K562 (cell line): ENCODE results near the gene KRTAP10-12. TPM values are rescaled to one million over a fixed set of nuclear protein-coding genes. Genes with fewer than 3 reads are reported as not detected.

Experiments used
- ATAC-seq: fragments of 200-7000 bp; cut with Tn5 transposase; 3 replicates; pipeline ENCODE4 v1.9.1; 2020; ENCODE audit warnings: moderate library complexity
- BruUV-seq: library from RNA; stranded (reverse); fragments of 400-500 nt; replicated peaks from 2 replicates; lab custom pipeline; 2021; lab: Mats Ljungman, UMichigan
- CTCF ChIA-PET: fragments of 300-600 bp; formaldehyde crosslinking; extraction: SDS; loops from one replicate; lab custom pipeline; 2021; ENCODE audit warnings: low intra/inter-chr PET ratio; lab: Yijun Ruan, JAX
- POLR2A ChIA-PET: fragments of 300-600, 350-650 bp; sonication (Branson Sonifier 250); formaldehyde crosslinking; extraction: SDS; loops from one replicate; lab custom pipeline; 2021; ENCODE audit warnings: antibody characterized with exemption, inconsistent platforms; lab: Yijun Ruan, JAX
- DNase-seq, 4 experiments: peaks; one replicate each; pipeline versions ENCODE4 v3.0.0 to v3.0.0-alpha.2; 2011 to 2018; ENCODE audit warnings: low spot score in 3 of 4, mixed read lengths in 3 of 4; ENCODE audit errors: extremely low read depth in 1 of 4
- FAIRE-seq: peaks from 2 replicates; lab custom pipeline; 2011; peaks lifted over from hg19 to GRCh38; lab: Jason Lieb, UNC
- H2AFZ ChIP-seq: 2 replicates; pipeline ENCODE4 v1.6.0; 2011; ENCODE audit warnings: low read depth, low read length, control low read depth, inconsistent platforms
- H3K27ac ChIP-seq: fragments of 200-600 bp; 3 replicates; pipeline ENCODE4 v1.8.0; 2011; ENCODE audit warnings: low read depth, mild to moderate bottlenecking, control low read depth, inconsistent platforms, low read length, moderate library complexity, mixed read lengths; ENCODE audit errors: extremely low read depth
- H3K27me3 ChIP-seq, 2 experiments: fragments of 300-600 bp in 1 of 2; 2 replicates in 1 of 2; 3 replicates in 1 of 2; pipeline versions ENCODE4 v1.6.0 to v1.8.0; 2011; ENCODE audit warnings: inconsistent platforms in 2 of 2, low read length in 2 of 2, mild to moderate bottlenecking in 1 of 2, mixed read lengths in 1 of 2, moderate library complexity in 1 of 2; ENCODE audit not compliant: control insufficient read depth in 2 of 2, insufficient read depth in 2 of 2
- H3K36me3 ChIP-seq: fragments of 300-600 bp; 3 replicates; pipeline ENCODE4 v1.8.0; 2011; ENCODE audit warnings: mild to moderate bottlenecking, low read length, inconsistent platforms; ENCODE audit not compliant: control insufficient read depth, insufficient read depth
- H3K4me1 ChIP-seq, 2 experiments: fragments of 200-600 bp in 1 of 2; replicated peaks in 1 of 2; 2 replicates in 1 of 2; 3 replicates in 1 of 2; pipeline versions ENCODE4 v1.5.1 to v1.8.0; 2011; ENCODE audit warnings: inconsistent platforms in 2 of 2, low read length in 2 of 2, mild to moderate bottlenecking in 1 of 2, mixed read lengths in 1 of 2, moderate library complexity in 1 of 2; ENCODE audit not compliant: control insufficient read depth in 2 of 2, insufficient read depth in 2 of 2
- H3K4me2 ChIP-seq: 2 replicates; pipeline ENCODE4 v1.6.1; 2011; ENCODE audit warnings: low read length, control low read depth, inconsistent platforms, mixed read lengths; ENCODE audit not compliant: insufficient read depth
- H3K4me3 ChIP-seq: fragments of 200-600 bp; sonication (generic), shearing (Covaris generic); 2 replicates; pipeline ENCODE4 v1.5.1; 2016; ENCODE audit warnings: control low read depth, inconsistent platforms
- H3K79me2 ChIP-seq: fragments of 200-600 bp; 3 replicates; pipeline ENCODE4 v1.8.0; 2011; ENCODE audit warnings: low read length, inconsistent platforms; ENCODE audit not compliant: control insufficient read depth, insufficient read depth
- H3K9ac ChIP-seq, 2 experiments: 2 replicates each; pipeline versions ENCODE4 v1.6.0 to v1.6.1; 2011; ENCODE audit warnings: low read depth in 2 of 2, low read length in 2 of 2, control low read depth in 1 of 2, inconsistent platforms in 1 of 2, mild to moderate bottlenecking in 1 of 2, mixed read lengths in 1 of 2; ENCODE audit not compliant: insufficient read depth in 1 of 2
- H3K9me1 ChIP-seq: one replicate; pipeline ENCODE4 v1.6.0; 2011; ENCODE audit warnings: inconsistent platforms, mild to moderate bottlenecking, low read length, moderate library complexity; ENCODE audit not compliant: control insufficient read depth, insufficient read depth
- H3K9me3 ChIP-seq: replicated peaks from 2 replicates; pipeline ENCODE4 v1.5.1; 2011; ENCODE audit warnings: low read depth, low read length, inconsistent platforms; ENCODE audit not compliant: control insufficient read depth, insufficient read depth
- H4K20me1 ChIP-seq: replicated peaks from 2 replicates; pipeline ENCODE4 v1.6.1; 2011; ENCODE audit warnings: low read length, inconsistent platforms, mixed read lengths; ENCODE audit not compliant: control insufficient read depth, insufficient read depth
- CREBBP ChIP-seq: IDR thresholded peaks from one replicate; pipeline ENCODE4 v1.6.1; 2012; ENCODE audit warnings: low read depth, mild to moderate bottlenecking, control low read depth, inconsistent platforms, low read length
- WGBS: fragments of 100-300 bp; shearing (Covaris generic); methylation state at CpG from one replicate; pipeline ENCODE4 v1.1.6; 2016; ENCODE audit warnings: low coverage, mixed read lengths; ENCODE audit not compliant: insufficient coverage; ENCODE audit errors: missing lambda C conversion rate; 5-methylcytosine and 5-hydroxymethylcytosine counted together
- in situ Hi-C: fragments of 300-500 bp; cut with MboI; formaldehyde crosslinking; loops from 4 replicates; pipeline ENCODE4 v1.15.0; 2018; ENCODE audit warnings: inconsistent platforms, mixed read lengths
- intact Hi-C: fragments of 100-400 bp; cut with micrococcal nuclease; formaldehyde crosslinking; loops from 2 replicates; pipeline ENCODE4 v1.14.2; 2022
- polyA plus RNA-seq, 8 experiments: library from polyadenylated mRNA; depleted of rRNA in 4 of 8; stranded (reverse) in 5 of 8; unstranded in 3 of 8; fragments of >200 nt; fragmentation: Nextera tagmentation in 2 of 8; fragmentation: Illumina TruSeq in 1 of 8; extraction: Ambion mirVana in 2 of 8; extraction: Trizol in 1 of 8; gene quantifications; 2 replicates each; pipeline versions ENCODE4 v1.2.1 to v1.2.3, GENCODE V29; 2011 to 2014; ENCODE audit warnings: inconsistent platforms in 1 of 8, missing spikeins in 1 of 8
- total RNA-seq, 7 experiments: library from RNA; depleted of rRNA in 6 of 7; stranded (reverse); fragments of >200 nt in 6 of 7; fragmentation: Illumina TruSeq in 2 of 7; extraction: Trizol in 2 of 7; gene quantifications; 2 replicates each; pipeline versions ENCODE4 v1.2.1 to v1.2.3, GENCODE V29; 2011 to 2021; ENCODE audit warnings: low replicate concordance in 1 of 7
- TF ChIP-seq, protein P1 (sequence below): sonication (generic); formaldehyde crosslinking; IDR thresholded peaks from 2 replicates; pipeline ENCODE4 v1.8.1; 2023; ENCODE audit warnings: mild to moderate bottlenecking, missing genetic modification reagents

Gene KRTAP10-12
- total and polyA plus RNA-seq, 9 of the 15 experiments (the other 6 are each of a cell fraction or from before 2014, with no cell fraction given), result not detected

DNA sequence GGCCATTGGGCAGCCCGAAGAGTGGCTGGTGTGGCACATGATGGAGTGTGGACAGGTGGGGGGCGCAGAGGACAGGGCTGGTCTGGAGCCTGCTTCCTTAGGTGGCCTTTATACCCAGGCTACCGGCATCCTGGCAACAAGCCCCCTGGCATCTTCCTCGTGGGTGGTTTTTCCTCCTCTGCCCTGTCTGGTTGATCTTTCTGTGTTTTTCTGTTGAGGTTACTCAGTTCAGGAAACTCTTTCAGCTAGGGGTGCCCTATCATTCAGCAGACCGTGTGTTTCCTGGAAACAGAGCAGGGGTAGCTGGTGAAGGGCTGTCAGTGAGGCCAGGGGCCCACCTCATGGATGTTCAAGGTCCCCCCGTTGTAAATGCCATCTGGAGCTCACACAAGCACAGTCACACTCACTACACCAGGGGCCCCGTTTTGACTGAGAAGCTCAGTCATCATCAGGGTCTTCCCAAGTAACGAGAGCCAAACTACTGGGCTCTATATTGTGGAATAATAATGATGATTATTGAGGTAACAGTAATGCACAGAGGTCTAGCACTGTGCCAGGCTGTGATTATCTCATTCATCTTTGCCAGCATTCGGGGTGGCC is 42.3 kb upstream of the KRTAP10-12 start, which contains the start of gene KRTAP12-4:
TSS of gene KRTAP12-4 (minus strand) at position 84 of the 600 bp plus-strand sequence. CDS start at position 39, 45 bp downstream.
- WGBS, result 1% methylated on average over 9 of the region's 9 CpGs
- in situ Hi-C loops, result no loop called here
- POLR2A ChIA-PET, result interaction anchor here (1.2 kb wide), 1 partner anchor 88 kb away, joined by 3 read pairs; no protein-coding TSS in a partner anchor
- CTCF ChIA-PET, result no interaction called here
- Histone ChIP-seq H3K27me3 (peaks cover 11 to 52% of the 10 kb centered on the region in 2 experiments; a peak in 4 of 5 replicates), H4K20me1 (no peaks in the 10 kb centered on the region), H3K4me1 (peaks cover 0 to 8% of the 10 kb centered on the region in 2 experiments; a peak in 2 of 5 replicates), H3K9me1 (no peaks in the 10 kb centered on the region), H3K27ac (no peak within 1 kb of the TSS), H3K4me3 (no peak within 1 kb of the TSS), H3K9ac (no peak within 1 kb of the TSS), H3K4me2 (no peak within 1 kb of the TSS), H3K79me2 (no peaks in the 10 kb centered on the region), H3K9me3 (no peaks in the 10 kb centered on the region), H2AFZ (no peak within 1 kb of the TSS), H3K36me3 (no peaks in the 10 kb centered on the region)
- no peak for DNase-seq
- ATAC-seq, result no peak
- intact Hi-C loops, result no loop called here
- FAIRE-seq, result no peak
- no peak for TF ChIP-seq CREBBP
- no TSS peak for BruUV-seq

DNA sequence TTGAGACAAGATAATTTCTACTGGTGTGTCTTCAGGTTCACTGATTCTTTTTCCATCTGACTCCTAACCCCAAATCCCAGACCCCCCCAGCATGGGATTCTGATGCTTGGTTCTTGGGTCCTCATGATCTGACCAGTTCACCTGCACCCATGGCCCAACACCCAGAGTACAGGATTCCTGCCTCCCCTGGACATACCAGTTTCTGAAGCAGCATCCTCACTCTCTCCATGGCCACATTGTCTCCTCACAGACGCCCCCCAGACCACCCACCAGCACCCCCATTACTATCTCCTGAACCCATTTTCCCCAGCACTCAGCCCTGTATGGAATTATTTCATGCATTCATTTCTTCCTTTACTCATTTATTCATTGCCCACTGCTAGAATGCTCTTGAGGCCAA is 40.1 kb upstream of the KRTAP10-12 start:
- no peak overlapping the region for H3K27ac ChIP-seq
- no peaks in the 10 kb centered on the region for H3K9me3 ChIP-seq
- intact Hi-C loops (no loop called here), in situ Hi-C loops (no loop called here)
- H3K9me1 ChIP-seq, result no peaks in the 10 kb centered on the region
- H3K4me2 ChIP-seq, result no peak overlapping the region
- H3K9ac ChIP-seq, result no peak overlapping the region
- no peak overlapping the region for H2AFZ ChIP-seq
- ATAC-seq (no peak), FAIRE-seq (no peak), DNase-seq (no peak)
- BruUV-seq, result no TSS peak
- no peaks in the 10 kb centered on the region for H4K20me1 ChIP-seq
- peaks cover 4 to 33% of the 10 kb centered on the region in 2 experiments; a peak in 4 of 5 replicates for H3K27me3 ChIP-seq
- TF ChIP-seq, protein P1, sequence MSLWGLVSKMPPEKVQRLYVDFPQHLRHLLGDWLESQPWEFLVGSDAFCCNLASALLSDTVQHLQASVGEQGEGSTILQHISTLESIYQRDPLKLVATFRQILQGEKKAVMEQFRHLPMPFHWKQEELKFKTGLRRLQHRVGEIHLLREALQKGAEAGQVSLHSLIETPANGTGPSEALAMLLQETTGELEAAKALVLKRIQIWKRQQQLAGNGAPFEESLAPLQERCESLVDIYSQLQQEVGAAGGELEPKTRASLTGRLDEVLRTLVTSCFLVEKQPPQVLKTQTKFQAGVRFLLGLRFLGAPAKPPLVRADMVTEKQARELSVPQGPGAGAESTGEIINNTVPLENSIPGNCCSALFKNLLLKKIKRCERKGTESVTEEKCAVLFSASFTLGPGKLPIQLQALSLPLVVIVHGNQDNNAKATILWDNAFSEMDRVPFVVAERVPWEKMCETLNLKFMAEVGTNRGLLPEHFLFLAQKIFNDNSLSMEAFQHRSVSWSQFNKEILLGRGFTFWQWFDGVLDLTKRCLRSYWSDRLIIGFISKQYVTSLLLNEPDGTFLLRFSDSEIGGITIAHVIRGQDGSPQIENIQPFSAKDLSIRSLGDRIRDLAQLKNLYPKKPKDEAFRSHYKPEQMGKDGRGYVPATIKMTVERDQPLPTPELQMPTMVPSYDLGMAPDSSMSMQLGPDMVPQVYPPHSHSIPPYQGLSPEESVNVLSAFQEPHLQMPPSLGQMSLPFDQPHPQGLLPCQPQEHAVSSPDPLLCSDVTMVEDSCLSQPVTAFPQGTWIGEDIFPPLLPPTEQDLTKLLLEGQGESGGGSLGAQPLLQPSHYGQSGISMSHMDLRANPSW (CRISPR knock-in tag), result no peak
- ChIA-PET CTCF (no interaction called here), POLR2A (no interaction called here)
- WGBS, result 0% methylated on average over 1 of the region's 1 CpG
- H3K4me1 ChIP-seq, result peaks cover 0 to 8% of the 10 kb centered on the region in 2 experiments; a peak in 2 of 5 replicates
- H3K4me3 ChIP-seq, result no peak overlapping the region
- no peaks in the 10 kb centered on the region for H3K79me2 ChIP-seq
- no peaks in the 10 kb centered on the region for H3K36me3 ChIP-seq
